GM12892 (cell line): Measurements from ENCODE around the gene CAVIN3.

Experiments used
- POLR2A ChIP-seq: IDR thresholded peaks from 2 replicates; pipeline ENCODE4 v1.6.1; 2011; ENCODE audit warnings: low read depth, low read length, control low read depth
- TAF1 ChIP-seq: IDR thresholded peaks from 2 replicates; pipeline ENCODE4 v1.6.1; 2011; ENCODE audit warnings: low read depth, mild to moderate bottlenecking, control low read depth, low read length, borderline replicate concordance

DNA sequence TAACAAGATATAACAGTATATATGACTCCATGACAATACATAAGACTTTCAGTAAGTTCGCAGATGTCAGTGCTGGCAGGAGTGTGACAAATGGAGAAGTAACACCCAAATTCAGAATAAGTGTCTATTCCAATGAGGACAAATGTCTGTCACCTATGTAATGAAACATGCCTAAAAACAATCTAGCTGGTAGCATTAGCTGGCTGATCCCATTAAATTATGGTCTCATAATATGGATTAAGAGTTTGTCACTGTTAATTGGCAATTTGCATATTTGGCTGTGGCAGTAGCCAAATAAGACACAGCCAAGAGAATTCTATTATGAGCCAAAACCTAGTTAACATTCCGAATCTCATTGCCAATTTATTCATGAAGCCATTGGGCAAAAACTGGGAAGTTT, 30.2 kb upstream of the CAVIN3 start:
- TF ChIP-seq POLR2A = no peak
- no peak for TF ChIP-seq TAF1
